ENCODE data around the gene AHCYL2.

The AHCYL2 gene

DNA sequence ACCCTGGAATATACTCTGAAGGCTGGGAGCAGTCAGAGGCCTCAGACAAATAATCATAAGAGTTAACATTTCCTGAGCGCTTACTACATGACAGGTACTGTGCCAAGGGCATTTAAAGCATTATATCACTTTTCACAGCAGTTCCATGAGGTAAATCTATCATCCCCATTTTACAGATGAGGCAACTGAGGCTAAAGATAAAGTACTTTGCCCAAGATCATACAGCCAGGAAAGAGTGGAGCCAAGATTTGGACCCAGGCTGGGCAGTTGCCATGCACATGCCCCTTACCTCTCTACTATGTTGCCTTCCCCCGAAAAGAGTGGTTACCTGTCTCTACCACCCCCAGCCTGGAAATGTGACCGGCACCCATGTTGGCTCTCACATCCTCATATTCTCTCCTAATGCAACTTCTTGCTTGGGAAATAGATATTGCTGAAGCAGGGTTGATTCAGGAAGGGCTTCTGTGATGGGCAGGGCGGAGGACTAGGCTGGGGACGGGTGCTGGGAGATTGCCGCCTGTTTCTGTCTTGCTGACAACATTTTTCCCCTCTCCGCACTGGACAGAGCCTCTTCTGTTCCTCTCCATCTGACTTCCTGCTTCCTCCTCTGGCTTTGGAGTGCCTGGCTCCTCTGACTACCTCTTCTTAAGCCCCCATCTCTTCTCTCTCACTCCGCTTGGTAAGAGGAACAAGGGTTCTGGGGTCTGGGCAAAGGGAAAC is 22.6 kb upstream of the AHCYL2 start:
- TF ChIP-seq GATA3 (IDR thresholded peaks at IDR 0.05; ENCODE audit: low read depth, low read length) (no peak), GATA2 (IDR thresholded peaks at IDR 0.05; ENCODE audit: low read depth, low read length) (no peak)

DNA sequence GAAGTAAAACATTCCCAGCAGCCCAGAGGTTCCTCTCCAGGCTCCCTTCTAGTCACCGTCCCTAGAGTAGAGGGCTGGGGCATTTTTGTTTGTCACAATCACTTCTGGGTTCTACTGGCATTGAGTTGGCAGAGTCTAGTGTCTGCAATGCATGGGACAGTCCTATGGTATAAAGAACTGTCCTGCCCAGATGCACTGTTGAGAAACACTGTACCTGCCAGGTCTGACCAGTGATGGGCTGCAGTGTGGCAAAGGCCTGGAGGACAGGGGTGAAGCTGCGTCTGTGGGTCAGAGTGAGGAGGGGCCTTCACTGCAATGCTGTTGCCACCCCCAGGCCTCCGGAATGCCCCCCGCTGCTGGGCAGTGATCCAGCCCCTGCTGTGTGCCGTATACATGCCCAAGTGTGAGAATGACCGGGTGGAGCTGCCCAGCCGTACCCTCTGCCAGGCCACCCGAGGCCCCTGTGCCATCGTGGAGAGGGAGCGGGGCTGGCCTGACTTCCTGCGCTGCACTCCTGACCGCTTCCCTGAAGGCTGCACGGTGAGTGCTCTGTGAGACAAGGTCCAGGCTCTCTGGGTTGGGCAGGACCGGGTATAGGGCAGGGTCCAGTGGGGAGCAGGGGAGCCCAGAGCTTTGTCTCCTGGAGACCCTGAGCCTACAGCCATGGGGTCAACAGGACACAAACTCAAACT is 21.6 kb upstream of the AHCYL2 start:
- TF ChIP-seq GATA2 (IDR thresholded peaks at IDR 0.05; ENCODE audit: low read depth, low read length), result no peak
- no peak for TF ChIP-seq GATA3 (IDR thresholded peaks at IDR 0.05; ENCODE audit: low read depth, low read length)

DNA sequence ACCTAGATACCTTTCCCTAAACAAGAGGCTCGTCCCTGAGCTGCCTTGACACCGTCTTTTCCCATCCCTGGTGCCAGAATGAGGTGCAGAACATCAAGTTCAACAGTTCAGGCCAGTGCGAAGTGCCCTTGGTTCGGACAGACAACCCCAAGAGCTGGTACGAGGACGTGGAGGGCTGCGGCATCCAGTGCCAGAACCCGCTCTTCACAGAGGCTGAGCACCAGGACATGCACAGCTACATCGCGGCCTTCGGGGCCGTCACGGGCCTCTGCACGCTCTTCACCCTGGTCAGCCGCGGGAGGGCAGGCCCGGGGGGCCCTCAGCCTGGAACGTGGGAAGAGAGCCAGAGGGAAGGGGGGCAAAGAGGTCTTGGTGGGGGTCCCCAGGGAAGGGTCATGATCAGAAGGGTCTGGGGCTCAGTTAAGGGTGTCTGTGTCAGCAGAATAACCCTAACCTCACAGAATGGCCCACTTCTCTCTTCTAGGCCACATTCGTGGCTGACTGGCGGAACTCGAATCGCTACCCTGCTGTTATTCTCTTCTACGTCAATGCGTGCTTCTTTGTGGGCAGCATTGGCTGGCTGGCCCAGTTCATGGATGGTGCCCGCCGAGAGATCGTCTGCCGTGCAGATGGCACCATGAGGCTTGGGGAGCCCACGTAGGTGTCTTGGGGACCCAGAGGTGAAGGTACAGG is 19.6 kb upstream of the AHCYL2 start:
- TF ChIP-seq GATA2 (IDR thresholded peaks at IDR 0.05; ENCODE audit: low read depth, low read length) (no peak), GATA3 (IDR thresholded peaks at IDR 0.05; ENCODE audit: low read depth, low read length) (no peak)

DNA sequence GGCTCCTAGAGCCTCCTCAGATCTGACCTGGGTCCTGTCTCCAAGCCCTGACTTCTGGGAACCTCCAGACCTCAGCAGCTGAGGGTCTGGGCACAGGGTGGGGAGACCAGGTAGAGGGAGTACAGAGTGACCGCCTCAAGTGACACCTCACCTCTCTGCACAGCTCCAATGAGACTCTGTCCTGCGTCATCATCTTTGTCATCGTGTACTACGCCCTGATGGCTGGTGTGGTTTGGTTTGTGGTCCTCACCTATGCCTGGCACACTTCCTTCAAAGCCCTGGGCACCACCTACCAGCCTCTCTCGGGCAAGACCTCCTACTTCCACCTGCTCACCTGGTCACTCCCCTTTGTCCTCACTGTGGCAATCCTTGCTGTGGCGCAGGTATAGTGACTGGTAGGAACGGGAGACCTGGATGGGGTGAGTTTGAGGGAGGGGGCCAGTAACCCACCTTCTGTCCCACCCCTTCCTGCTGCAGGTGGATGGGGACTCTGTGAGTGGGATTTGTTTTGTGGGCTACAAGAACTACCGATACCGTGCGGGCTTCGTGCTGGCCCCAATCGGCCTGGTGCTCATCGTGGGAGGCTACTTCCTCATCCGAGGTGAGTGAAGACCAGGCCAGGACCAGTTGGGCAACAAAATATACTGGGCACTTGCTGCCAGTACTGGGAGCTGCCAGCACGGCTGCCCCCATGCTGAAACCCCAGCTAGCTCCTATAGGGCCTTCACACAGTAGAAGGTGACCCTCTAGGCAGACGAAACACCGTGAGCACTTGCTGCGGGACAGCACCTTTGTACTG is 18.6 kb upstream of the AHCYL2 start:
- no peak for TF ChIP-seq GATA2 (IDR thresholded peaks at IDR 0.05; ENCODE audit: low read depth, low read length)

DNA sequence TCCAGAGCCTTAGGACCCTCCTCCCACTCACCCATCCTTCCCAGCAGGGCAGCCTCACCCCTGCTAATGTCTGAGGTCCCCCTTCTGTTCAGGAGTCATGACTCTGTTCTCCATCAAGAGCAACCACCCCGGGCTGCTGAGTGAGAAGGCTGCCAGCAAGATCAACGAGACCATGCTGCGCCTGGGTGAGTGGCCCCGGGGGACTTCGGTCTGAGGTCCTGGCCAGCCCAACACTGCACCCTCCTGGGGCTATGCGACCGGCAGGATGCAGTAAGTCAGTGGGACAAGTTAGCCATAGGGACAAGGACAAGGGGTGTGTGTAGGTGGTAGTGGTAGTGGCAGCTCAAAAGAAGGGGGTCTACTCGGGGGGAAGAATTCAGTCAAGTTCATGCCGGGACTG is 16.2 kb upstream of the AHCYL2 start:
- TF ChIP-seq GATA2 (IDR thresholded peaks at IDR 0.05; ENCODE audit: low read depth, low read length) (no peak), GATA3 (IDR thresholded peaks at IDR 0.05; ENCODE audit: low read depth, low read length) (no peak)

DNA sequence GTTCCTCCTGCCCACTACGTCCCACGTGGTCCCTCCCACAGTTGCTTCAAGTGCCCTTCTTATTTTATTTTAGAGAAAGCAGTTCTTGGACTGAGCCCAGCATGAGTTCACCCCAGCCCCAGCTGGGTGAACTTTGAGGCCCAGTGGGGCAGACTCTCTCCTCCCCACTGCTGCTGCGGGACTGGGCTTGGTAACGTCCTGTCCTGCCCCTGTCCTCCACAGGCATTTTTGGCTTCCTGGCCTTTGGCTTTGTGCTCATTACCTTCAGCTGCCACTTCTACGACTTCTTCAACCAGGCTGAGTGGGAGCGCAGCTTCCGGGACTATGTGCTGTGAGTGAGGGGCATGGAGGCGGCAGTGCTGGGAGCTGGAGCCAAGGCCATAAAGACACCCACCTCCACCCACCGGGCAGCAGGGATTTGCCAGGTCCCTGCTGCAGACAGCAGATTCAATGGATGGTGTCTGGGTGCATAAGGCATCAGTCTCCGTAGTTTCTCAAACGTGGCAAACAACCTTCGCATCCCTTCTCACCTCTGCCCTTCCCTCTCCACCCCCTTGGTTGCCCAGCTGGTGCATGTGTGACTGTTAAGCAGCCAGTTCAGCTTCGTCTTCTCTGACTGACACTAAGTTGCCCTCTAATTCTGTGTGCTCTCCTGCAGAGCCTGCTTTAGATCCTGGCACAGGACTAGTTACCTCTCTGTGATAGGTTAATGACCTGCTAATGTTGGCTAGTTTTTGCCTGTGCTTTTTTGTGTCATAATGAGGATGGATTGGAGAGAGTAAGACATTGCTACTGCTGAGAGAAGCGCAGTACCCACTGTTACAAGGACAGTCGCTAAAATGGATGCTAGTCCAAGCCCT is 15.5 kb upstream of the AHCYL2 start:
- TF ChIP-seq GATA2 (IDR thresholded peaks at IDR 0.05; ENCODE audit: low read depth, low read length) (no peak), GATA3 (IDR thresholded peaks at IDR 0.05; ENCODE audit: low read depth, low read length) (no peak)

DNA sequence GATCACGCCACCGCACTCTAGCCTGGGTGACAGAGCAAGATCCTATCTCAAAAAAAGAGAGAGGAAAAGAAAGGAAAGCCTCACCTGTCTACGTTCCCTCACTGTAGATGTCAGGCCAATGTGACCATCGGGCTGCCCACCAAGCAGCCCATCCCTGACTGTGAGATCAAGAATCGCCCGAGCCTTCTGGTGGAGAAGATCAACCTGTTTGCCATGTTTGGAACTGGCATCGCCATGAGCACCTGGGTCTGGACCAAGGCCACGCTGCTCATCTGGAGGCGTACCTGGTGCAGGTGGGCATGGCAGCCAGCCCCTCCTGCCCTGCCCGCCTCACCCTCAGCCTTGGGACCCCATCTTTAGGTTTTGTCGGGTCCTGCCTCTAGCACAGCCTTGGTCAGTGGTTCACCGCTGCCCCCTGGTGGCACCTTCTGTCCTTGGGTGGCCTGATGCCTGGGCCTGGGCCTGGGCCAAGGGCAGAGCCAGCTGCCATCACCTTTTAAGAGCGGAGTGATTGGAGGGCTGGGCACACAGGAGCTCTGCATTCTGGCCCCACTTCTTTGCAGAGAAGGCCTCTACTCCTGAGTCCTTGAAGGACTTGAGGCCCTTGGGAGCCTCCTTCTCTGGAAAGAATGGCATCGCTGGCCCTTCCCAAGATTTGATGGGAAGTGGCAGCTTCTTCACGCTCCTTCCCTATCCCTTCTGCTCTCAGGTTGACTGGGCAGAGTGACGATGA is 14.4 kb upstream of the AHCYL2 start:
- TF ChIP-seq GATA2 (IDR thresholded peaks at IDR 0.05; ENCODE audit: low read depth, low read length), result no peak
- no peak for TF ChIP-seq GATA3 (IDR thresholded peaks at IDR 0.05; ENCODE audit: low read depth, low read length)

DNA sequence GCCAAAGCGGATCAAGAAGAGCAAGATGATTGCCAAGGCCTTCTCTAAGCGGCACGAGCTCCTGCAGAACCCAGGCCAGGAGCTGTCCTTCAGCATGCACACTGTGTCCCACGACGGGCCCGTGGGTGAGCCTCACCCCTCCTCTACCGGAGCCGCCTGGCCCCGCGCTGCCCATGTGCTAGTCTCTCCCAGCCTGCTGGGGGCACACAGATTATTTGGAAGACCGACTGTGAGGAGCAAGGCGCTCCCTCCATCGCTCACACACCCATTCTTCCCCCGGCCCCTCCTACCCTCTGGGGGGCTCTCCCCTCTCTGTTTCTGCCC is 13.9 kb upstream of the AHCYL2 start:
- TF ChIP-seq GATA2 (IDR thresholded peaks at IDR 0.05; ENCODE audit: low read depth, low read length), result no peak

DNA sequence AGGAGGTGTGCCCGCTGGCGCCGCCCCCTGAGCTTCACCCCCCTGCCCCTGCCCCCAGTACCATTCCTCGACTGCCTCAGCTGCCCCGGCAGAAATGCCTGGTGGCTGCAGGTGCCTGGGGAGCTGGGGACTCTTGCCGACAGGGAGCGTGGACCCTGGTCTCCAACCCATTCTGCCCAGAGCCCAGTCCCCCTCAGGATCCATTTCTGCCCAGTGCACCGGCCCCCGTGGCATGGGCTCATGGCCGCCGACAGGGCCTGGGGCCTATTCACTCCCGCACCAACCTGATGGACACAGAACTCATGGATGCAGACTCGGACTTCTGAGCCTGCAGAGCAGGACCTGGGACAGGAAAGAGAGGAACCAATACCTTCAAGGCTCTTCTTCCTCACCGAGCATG is 12.7 kb upstream of the AHCYL2 start:
- no peak for TF ChIP-seq GATA2 (IDR thresholded peaks at IDR 0.05; ENCODE audit: low read depth, low read length)
- TF ChIP-seq GATA3 (IDR thresholded peaks at IDR 0.05; ENCODE audit: low read depth, low read length), result no peak

DNA sequence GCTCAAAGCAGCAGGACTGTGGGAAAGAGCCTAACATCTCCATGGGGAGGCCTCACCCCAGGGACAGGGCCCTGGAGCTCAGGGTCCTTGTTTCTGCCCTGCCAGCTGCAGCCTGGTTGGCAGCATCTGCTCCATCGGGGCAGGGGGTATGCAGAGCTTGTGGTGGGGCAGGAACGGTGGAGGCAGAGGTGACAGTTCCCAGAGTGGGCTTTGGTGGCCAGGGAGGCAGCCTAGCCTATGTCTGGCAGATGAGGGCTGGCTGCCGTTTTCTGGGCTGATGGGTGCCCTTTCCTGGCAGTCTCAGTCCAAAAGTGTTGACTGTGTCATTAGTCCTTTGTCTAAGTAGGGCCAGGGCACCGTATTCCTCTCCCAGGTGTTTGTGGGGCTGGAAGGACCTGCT is 12.2 kb upstream of the AHCYL2 start:
- TF ChIP-seq GATA2 (IDR thresholded peaks at IDR 0.05; ENCODE audit: low read depth, low read length) (no peak), GATA3 (IDR thresholded peaks at IDR 0.05; ENCODE audit: low read depth, low read length) (no peak)

DNA sequence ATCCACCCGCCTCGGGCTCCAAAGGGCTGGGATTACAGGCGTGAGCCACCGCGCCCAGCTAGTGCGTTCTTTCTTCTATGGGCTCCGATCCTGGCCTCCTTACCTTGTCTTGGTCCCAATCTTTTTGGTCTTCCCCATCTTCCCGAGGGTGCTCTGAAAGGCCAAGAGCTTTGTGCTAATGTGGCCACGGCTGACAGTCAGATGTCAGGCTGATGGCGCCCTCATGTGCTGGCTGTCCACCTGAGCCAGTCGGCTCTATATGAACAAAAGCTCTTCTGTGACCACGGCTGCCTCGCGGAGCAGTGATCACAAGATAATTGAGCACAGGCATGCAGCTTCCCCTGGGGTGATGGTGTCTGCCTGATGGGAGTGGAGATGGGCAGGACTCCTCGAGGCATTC is 11.0 kb upstream of the AHCYL2 start:
- peak; percentile 87 for TF ChIP-seq GATA2 (IDR thresholded peaks at IDR 0.05; ENCODE audit: low read depth, low read length)
- TF ChIP-seq GATA3 (IDR thresholded peaks at IDR 0.05; ENCODE audit: low read depth, low read length), result no peak

DNA sequence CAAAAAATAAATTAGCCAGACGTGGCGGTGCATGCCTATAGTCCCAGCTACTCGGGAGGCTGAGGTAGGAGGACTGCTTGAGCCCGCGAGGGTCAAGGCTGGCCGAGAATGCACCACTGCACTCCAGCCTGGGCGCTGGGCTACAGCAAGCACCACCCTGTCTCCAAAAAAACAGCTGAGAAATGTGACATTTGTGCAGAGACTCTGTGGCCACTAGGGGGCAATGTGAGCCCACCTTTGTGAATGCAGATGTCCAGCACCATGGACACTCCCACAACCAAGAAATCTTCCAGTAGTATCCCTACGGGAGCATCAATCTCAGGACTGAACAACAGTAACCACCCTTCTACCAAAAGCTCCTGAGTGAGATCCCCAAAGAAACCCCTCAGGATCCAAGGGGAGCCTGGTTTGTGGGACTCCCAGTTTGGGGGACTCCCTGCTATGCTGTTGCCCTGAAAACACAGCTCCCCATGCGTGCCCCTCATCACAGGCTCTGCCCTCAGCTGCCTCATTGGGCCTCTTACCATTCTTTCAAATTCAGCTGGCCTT is 6.2 kb upstream of the AHCYL2 start:
- TF ChIP-seq GATA2 (IDR thresholded peaks at IDR 0.05; ENCODE audit: low read depth, low read length) (no peak), GATA3 (IDR thresholded peaks at IDR 0.05; ENCODE audit: low read depth, low read length) (no peak)

DNA sequence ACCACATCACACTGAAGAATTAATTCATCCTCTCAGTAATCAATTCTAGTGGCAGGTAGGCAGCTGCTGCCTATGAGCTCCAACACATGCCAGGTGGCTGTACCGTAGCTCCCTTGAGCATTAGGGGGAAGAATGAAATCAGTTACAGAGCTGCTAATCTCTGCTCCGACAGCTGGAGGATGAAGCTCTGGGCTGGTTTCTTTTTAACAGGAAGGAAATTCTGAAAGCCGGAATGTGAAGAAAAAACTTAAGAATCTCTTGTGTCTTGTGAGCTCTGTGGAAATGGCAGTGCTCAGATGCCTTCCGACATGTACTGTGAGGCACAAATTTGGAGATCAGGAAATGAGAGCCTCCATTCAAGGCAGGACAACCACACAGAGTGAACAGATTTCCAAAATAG is 2.8 kb upstream of the AHCYL2 start:
- TF ChIP-seq GATA2 (IDR thresholded peaks at IDR 0.05; ENCODE audit: low read depth, low read length), result no peak
- no peak for TF ChIP-seq GATA3 (IDR thresholded peaks at IDR 0.05; ENCODE audit: low read depth, low read length)
